ENCODE data around the gene HPGDS.
"Not testable (repeated sequence)": the region's sequence is repeated elsewhere in the genome, so short reads cannot be mapped to it uniquely, and the experiment has no call there.

HPGDS gene

DNA sequence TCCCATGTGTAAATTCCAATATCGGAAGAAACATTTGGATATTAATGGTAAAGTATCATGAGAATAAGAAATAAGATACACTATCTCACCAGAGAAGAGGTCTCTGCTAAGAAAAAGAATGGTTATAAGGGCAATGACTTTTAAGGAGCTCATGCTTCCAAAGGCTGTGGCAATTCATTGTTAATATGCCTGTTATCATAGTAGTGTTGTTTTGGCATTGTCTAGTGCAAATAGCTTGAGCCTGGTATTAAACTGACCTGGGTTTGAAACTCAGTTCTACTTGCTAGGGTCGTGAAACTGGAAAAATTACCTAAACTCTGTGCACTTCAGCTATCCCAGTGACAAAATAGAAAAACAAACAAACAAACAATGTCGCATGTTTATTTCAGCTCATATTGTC lies 8.8 kb downstream of the HPGDS start:
- DNase-seq (ENCODE audit: low read depth), result no peak
- no peak overlapping the region for H3K4me3 ChIP-seq (ENCODE audit: control insufficient read depth, low read depth, low read length)
- no peak for TF ChIP-seq CTCF (conservative IDR thresholded peaks at IDR 0.05; ENCODE audit: control insufficient read depth, insufficient read depth, low read depth, low read length)

DNA sequence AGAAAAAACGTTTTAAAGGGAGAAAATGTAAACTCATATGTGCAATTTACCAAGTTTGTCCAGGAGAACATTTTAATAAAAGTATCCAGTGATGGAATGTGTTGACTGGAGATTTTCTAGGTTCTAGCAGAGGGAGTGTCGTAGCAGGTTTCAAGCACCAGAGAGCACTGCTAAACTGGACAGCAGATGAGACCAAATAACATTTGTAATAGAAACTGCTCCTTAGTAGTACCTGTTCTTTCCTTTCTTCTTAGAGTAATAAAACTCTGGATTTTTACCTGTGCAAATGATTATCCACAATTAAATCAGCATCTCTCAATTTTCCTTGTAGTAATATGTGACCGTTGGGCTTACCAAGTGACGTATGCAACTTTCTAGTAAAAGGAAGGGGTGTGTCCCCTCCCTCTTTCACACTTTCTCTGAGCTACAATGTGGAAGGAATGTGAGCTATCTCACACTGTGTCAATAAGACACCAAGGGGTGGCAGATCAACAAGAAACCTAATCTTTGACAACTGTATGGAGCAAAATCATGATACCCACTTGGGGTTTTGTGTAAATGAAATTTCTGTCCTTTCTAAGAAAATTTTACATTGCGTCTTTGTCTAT lies 9.5 kb downstream of the HPGDS start:
- no peak for DNase-seq (ENCODE audit: low read depth)
- TF ChIP-seq CTCF (conservative IDR thresholded peaks at IDR 0.05; ENCODE audit: control insufficient read depth, insufficient read depth, low read depth, low read length), result no peak
- no peak overlapping the region for H3K4me3 ChIP-seq (ENCODE audit: control insufficient read depth, low read depth, low read length)

GRCh38 chr4:94329933-94330332 lies 12.7 kb downstream of the HPGDS start:
- no peak for TF ChIP-seq CTCF (conservative IDR thresholded peaks at IDR 0.05; ENCODE audit: control insufficient read depth, insufficient read depth, low read depth, low read length)
- DNase-seq (ENCODE audit: low read depth), result no peak
- no peak overlapping the region for H3K4me3 ChIP-seq (ENCODE audit: control insufficient read depth, low read depth, low read length)

DNA sequence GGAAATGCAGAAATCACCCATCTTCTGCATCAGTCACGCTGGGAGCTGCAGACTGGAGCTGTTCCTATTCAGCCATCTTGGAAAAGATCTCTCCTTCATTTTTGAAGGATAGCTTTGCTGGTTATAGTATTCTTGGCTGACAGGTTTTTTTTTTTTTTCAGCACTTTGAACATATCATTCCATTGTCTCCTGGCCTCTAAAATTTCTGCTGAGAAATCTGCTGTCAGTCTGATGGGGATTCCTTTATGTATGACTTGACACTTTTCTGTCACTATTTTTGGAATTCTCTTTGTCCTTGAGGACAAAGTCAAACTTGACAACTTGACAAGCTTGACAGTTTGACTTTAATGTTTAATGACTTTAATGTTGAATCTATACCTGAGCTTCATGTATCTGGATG lies 16.8 kb downstream of the HPGDS start:
- no peak overlapping the region for H3K4me3 ChIP-seq (ENCODE audit: control insufficient read depth, low read depth, low read length)
- TF ChIP-seq CTCF (conservative IDR thresholded peaks at IDR 0.05; ENCODE audit: control insufficient read depth, insufficient read depth, low read depth, low read length), result no peak
- DNase-seq (ENCODE audit: low read depth), result no peak

DNA sequence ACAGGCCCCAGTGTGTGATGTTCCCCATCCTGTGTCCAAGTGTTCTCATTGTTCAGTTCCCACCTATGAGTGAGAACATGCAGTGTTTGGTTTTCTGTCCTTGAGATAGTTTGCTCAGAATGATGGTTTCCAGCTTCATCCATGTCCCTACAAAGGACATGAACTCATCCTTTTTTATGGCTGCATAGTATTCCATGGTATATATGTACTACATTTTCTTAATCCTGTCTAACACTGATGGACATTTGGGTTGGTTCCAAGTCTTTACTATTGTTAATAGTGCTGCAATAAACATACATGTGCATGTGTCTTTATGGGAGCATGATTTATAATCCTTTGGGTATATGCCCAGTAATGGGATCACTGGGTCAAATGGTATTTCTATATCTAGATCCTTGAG lies 22.7 kb downstream of the HPGDS start:
- DNase-seq (ENCODE audit: low read depth); H3K4me3 ChIP-seq (ENCODE audit: control insufficient read depth, low read depth, low read length): not testable (repeated sequence)

DNA sequence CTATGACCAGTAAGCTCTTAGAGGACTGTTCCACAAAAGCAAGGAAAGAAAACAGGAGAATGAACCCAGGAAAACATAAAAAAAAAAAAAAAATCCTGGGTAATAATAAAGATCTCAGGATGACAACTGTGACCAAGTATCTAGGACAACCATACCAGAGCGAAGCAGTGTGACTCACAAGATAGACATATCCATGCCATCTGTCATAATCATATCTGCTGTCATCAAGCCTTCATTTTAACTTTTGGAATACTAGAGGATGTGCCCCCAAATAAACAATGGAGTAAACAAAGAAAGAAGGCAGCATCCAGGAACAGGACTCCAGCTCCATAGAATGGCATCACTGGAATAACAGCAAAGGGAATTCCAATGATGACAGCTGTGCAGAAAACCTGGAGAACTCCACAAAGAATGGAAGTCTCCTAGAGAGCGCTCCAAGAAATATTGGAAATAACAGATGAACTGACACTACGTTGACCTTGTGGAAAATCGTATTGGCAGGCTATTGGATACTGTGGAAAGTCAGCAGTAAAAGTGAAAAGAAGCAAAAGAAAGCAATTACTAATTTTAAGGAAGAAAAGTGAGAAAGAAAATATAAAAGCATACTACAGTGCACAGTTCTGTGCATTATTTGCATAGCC lies 35.3 kb downstream of the HPGDS start:
- H3K4me3 ChIP-seq (ENCODE audit: control insufficient read depth, low read depth, low read length), result no peak overlapping the region
- TF ChIP-seq CTCF (conservative IDR thresholded peaks at IDR 0.05; ENCODE audit: control insufficient read depth, insufficient read depth, low read depth, low read length), result no peak
- no peak for DNase-seq (ENCODE audit: low read depth)

GRCh38 chr4:94306713-94307112 lies 35.9 kb downstream of the HPGDS start:
- H3K4me3 ChIP-seq (ENCODE audit: control insufficient read depth, low read depth, low read length), result no peak overlapping the region
- DNase-seq (ENCODE audit: low read depth), result no peak
- TF ChIP-seq CTCF (conservative IDR thresholded peaks at IDR 0.05; ENCODE audit: control insufficient read depth, insufficient read depth, low read depth, low read length), result no peak
